GM18505 (cell line): ENCODE measurements around the gene EFNB1.

ENCODE experiments used
- ATAC-seq: cut with Tn5 transposase; IDR thresholded peaks from one replicate; pipeline ENCODE4 v1.9.1; 2021; ENCODE audit not compliant: unreplicated experiment
- POLR2A ChIP-seq: IDR thresholded peaks from 4 replicates; pipeline ENCODE4 v1.6.1; 2011; ENCODE audit warnings: borderline replicate concordance; ENCODE audit not compliant: insufficient read depth, insufficient read length; ENCODE audit errors: extremely low read depth

The EFNB1 gene

GRCh38 chrX:68842781-68843581 lies 14.2 kb downstream of the EFNB1 start:
- no peak for ATAC-seq
- TF ChIP-seq POLR2A: no peak

- TF ChIP-seq POLR2A: no peak
- no peak for ATAC-seq
These were observed 15.2 kb downstream of the EFNB1 start for GRCh38 chrX:68843992-68844391.

- no peak for TF ChIP-seq POLR2A
- no peak for ATAC-seq
These were observed 15.8 kb downstream of the EFNB1 start for GRCh38 chrX:68844581-68844980.

GRCh38 chrX:68846536-68846935 lies 17.7 kb downstream of the EFNB1 start:
- TF ChIP-seq POLR2A: no peak
- ATAC-seq: no peak

GRCh38 chrX:68847172-68847571 lies 18.4 kb downstream of the EFNB1 start:
- no peak for TF ChIP-seq POLR2A
- ATAC-seq: no peak

- no peak for TF ChIP-seq POLR2A
- ATAC-seq: no peak
These were observed 19.5 kb downstream of the EFNB1 start for GRCh38 chrX:68848189-68848940.

- no peak for ATAC-seq
- no peak for TF ChIP-seq POLR2A
These were observed 22.3 kb downstream of the EFNB1 start for GRCh38 chrX:68851082-68851481.

- no peak for ATAC-seq
- TF ChIP-seq POLR2A: no peak
These were observed 23.2 kb downstream of the EFNB1 start for GRCh38 chrX:68852046-68852445.

GRCh38 chrX:68853665-68854251 lies 24.9 kb downstream of the EFNB1 start:
- TF ChIP-seq POLR2A: no peak
- no peak for ATAC-seq

- ATAC-seq: no peak
- TF ChIP-seq POLR2A: no peak
These were observed 36.5 kb downstream of the EFNB1 start for GRCh38 chrX:68865300-68865699.

GRCh38 chrX:68865926-68866325 lies 37.1 kb downstream of the EFNB1 start:
- ATAC-seq: no peak
- TF ChIP-seq POLR2A: no peak

- no peak for TF ChIP-seq POLR2A
- ATAC-seq: no peak
These were observed 38.8 kb downstream of the EFNB1 start for GRCh38 chrX:68867458-68868112.

GRCh38 chrX:68868316-68868715 lies 39.5 kb downstream of the EFNB1 start:
- no peak for TF ChIP-seq POLR2A
- ATAC-seq: no peak

GRCh38 chrX:68868902-68869800 lies 40.3 kb downstream of the EFNB1 start:
- TF ChIP-seq POLR2A: no peak
- no peak for ATAC-seq
